ENCODE data around the gene ZNRF3. TPM values are rescaled to one million over a fixed set of nuclear protein-coding genes. Genes with fewer than 3 reads are reported as not detected.
"Not testable (repeated sequence)": the region's sequence is repeated elsewhere in the genome, so short reads cannot be mapped to it uniquely, and the experiment has no call there.

Gene ZNRF3
- total RNA-seq, 1 experiment from 2014 or later = 2.6 TPM

DNA sequence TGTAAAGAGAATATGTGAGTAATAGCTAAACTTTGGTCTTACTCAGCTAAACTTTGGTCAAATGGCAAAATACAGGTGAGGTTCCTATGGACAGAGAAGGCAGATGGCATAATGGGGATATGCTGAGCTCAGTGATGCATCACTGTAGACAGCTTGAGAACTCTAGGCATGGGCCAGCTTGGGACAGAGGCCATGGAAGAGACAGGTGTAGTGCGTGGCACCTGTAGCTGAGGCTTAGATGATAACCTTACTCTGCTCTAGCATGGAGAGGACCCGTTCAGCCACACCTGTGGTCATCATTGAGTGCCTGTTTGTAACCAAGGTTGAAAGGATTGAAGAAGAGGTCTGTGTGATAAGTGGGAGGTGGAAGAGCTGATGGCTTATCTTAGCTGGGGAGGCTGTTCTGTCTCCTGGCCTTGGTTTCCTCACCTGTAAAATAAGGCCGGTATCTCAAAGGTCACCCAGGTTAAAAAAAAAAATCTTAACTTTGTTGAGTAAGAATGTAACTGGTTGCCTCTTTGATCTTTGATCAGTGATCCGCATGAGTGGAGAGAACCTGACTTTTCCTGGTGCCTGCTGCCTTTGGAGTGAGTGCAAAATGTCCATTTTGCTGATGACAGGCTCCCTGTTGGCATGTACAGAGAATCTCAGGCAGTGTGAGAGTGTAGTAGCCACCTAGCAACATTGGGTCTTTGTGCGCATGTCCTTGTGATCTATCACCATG is 48.6 kb downstream of the ZNRF3 start:
- no peak for DNase-seq (ENCODE audit: low spot score)

DNA sequence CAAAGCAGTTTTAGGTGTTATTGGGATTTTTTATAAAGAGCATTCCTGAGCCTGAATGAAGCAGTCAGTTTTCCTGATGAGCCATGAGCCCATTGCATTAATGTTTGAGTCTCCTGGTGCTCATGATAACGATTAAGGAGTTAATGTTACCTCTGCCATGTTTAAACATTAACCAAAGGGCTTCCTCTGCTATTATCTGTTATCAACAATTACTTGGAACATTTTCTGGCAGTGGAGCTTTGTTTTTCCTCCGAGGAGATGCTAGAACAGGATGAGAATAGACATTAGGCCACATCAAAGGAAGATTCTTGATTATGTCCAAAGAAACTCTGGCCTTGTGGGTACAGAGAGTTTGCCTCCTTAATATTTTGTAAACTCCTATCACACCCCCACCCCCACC is 49.9 kb downstream of the ZNRF3 start:
- DNase-seq (ENCODE audit: low spot score) = no peak

- no peak for DNase-seq (ENCODE audit: low spot score)
Observed at GRCh38 chr22:28934026-28934425, 50.7 kb downstream of the ZNRF3 start.

DNA sequence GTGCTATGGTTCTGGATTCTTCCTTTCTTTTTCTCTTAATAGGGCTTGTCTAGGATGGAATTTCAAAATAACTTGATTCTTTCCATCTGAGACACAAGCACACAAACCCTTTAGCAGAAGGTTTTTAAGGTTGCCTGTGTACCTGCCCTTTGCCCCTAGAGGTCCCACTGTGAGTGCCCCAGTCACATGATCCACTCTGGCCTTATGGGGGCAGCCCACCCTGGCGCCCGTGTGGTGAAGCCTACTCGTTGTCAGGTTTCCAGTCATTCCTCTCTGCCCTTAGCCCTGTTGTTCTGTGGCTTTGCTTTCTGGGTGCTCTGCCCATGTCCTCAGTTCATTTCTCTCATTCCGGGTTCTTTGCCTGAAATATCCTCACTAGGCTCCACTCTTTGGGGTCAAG is 51.8 kb downstream of the ZNRF3 start:
- no peak for DNase-seq (ENCODE audit: low spot score)

- no peak for DNase-seq (ENCODE audit: low spot score)
Observed at GRCh38 chr22:28935713-28936112, 52.3 kb downstream of the ZNRF3 start.

DNA sequence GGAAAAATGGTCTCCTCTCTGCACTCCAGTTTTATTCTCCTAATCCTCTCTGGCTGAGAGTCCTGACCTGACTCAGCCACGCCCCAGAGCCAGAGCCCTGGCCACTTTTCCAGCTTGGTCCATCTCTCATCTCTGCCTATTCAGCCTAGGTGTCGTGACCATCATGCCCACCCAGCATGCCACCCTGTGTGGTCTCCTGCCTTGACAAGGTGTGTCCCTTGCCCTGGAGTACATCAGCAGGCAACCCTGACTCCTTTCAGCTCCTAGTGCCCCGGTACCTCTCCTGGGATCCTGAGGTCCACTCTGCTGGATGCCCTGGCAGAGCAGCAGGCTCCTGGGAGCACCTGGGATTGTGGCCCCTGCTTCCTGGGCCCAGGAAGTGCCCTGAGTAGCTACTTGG is 52.8 kb downstream of the ZNRF3 start:
- DNase-seq (ENCODE audit: low spot score) = no peak

DNA sequence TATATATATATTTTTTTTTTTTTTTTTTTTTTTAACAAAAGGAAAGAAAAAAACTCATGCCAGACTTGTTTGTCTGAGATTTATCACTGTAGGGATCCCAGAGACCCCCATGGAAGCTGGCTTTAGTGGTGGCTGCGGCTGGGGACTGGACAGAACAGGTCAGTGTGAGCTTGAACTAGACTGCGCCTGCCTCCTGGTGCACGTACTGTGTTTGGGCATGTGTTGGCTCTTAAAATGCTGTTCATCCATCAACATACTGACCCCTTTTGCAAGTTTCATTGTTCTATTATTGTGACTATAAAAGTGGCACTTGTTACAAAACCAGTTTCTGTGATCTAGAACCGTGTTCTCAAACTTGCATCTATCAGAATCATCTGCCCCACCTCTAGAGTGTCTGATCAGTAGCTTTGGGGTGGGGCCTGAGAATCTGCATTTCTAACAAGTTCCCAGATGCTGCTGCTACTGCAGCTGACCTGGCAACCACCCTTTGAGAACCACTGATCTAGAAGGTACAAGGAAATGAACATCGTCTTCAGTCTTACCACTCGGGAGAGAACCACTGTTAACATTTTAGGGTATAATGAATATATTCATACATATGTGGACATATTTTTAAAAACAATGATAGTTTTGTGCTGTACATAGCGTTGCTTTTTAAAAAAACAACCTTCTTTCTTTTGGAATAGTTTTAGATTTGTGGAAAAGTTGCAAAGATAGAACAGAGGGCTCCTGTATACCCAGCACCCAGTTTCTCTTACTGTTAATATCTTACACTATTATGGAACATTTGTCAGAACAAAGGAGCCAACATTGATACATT is 54.0 kb downstream of the ZNRF3 start:
- DNase-seq (ENCODE audit: low spot score) = no peak

- no peak for DNase-seq (ENCODE audit: low spot score)
Observed at GRCh38 chr22:28938286-28938833, 55.0 kb downstream of the ZNRF3 start.

DNA sequence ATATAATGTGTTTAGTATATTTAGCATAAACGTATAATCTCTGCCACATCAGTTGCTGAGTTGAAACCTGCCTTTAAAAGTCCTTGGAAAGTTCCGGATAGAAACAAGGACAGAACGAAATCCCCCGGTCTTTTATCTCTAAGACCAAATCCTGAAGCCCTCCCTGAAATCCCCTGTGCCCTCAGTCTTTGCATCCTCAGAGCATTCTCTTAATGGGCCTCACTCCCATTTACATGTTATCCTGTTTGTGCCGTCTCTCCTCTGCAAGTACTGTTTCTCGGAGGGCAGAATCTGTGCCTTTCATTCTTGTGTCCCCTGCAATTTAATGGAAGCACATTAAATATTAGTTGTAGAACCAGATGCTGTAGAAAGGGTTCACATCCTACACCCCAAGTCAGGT is 56.0 kb downstream of the ZNRF3 start:
- DNase-seq (ENCODE audit: low spot score) = no peak

DNA sequence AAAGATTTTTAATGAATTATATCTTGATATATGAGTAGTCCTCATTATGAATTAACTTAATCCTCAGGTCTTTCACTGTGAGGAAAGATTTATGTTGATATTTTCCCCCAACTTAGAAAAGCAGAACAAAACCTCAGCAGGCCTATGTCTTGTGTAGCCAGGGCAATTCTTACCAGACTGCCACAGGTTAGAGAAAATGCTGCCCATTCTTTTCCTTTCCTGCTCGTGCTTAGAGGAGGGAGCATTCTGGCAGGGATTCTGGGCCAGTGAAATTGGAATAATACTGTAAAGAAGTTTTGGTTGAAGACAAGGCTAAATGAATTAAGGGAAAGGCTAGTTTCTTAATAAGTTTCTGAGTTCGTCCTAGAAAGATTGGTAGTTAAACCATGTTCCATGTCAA is 56.6 kb downstream of the ZNRF3 start:
- DNase-seq (ENCODE audit: low spot score) = no peak

DNA sequence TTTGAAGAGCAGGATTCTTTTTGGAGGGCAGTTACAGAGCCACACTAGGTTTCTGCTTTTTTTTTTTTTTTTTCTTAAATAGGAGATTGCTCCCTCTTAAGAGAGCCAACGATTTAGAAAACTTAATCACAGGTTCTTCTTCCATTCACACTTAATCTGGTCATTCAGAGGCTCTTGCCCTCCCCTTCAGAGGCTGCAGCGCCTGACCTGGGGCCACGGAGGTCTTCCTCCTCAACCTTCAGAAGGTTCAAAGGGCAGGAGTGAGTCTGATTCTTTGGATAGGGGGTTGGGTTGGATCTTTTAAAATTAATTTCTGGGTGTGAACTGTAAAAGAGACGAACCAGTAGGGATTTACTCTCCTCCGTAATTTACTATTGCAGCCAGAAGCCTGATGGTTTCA is 57.1 kb downstream of the ZNRF3 start:
- DNase-seq (ENCODE audit: low spot score) = no peak

GRCh38 chr22:28942333-28942732 is 59.0 kb downstream of the ZNRF3 start:
- DNase-seq (ENCODE audit: low spot score) = no peak

DNA sequence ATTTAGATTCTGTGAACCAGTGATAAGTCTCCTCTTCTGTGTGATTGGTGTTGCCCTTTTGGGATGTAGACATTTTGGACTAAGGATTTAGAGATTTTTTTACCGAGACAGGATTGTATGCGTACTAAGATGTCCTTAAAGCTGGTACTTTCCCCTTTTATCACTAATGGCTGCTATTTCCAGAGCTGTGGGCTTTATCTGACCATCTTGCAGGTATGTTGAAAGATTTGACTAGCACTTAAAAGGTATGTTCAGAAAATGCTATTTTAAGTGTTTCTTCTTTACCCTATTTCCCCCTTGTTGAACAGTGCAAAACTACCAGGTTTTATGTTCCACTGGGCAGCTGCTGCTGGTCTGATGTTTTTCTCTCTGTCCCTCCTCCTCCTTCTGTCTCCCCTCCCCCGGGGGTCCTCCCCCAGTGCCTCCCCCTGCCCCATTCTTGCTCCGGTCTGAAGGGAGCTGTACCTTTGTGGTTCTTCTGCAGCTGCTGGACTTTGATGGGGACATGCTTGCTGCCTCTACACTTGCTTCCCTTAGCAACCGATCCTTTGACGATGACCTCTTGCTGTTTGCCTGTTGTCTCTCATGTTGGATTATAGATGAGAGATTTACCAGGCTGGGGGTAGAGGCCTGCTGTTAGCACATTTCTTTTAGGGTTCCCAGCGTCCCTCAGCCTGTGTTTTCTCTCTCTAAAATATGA is 59.6 kb downstream of the ZNRF3 start:
- DNase-seq (ENCODE audit: low spot score) = no peak

- no peak for DNase-seq (ENCODE audit: low spot score)
Observed at GRCh38 chr22:28943501-28943879, 60.1 kb downstream of the ZNRF3 start.

GRCh38 chr22:28947125-28947524 is 63.8 kb downstream of the ZNRF3 start:
- no peak for DNase-seq (ENCODE audit: low spot score)

DNA sequence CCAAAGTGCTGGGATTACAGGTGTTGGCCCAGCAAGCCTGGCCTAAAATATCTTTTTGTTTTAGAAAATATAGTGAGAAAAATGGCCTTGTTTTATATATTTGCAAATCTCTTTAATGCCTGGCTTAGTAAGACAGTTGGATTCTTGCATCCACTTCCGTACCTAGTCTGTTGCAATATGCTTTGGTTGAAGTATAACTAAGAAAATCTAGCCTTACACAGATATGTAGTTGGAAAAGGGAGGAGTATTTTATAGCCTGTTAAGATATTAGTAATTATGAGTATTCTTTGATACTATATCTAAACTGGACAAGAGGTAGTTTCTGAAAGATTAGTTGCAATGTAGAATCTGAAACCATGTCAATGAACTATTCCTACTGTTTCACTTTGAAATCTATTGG is 65.1 kb downstream of the ZNRF3 start:
- no peak for DNase-seq (ENCODE audit: low spot score)

- DNase-seq (ENCODE audit: low spot score) = not testable (repeated sequence)
Observed at GRCh38 chr22:28948860-28949551, 65.6 kb downstream of the ZNRF3 start.

GRCh38 chr22:28949788-28950187 is 66.4 kb downstream of the ZNRF3 start:
- no peak for DNase-seq (ENCODE audit: low spot score)

GRCh38 chr22:28950617-28951411 is 67.4 kb downstream of the ZNRF3 start:
- no peak for DNase-seq (ENCODE audit: low spot score)

DNA sequence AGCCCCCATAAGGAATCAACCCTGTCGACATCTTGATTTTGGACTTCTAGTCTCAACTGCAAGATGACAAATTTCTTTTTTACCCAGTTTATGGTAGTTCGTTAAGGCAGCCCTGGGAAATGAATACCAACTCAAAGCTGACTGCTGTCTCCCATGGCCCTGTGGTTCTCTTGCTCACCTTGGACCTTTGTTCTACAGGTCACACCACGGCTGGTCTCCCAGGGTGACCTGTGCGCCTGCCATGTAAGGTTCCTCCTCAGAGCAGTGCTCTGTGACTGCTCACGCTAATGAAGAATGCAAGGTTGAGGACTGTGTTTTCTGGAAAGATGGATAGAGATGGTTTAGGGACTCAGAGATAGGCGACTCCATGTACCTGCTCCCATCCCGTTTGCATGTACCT is 68.2 kb downstream of the ZNRF3 start:
- DNase-seq (ENCODE audit: low spot score) = no peak

- DNase-seq (ENCODE audit: low spot score) = no peak
Observed at GRCh38 chr22:28951969-28952521, 68.7 kb downstream of the ZNRF3 start.
